CD4-positive, alpha-beta memory T cell (primary cell): Measurements from ENCODE around the gene GOLGA6A. TPM values are rescaled to one million over a fixed set of nuclear protein-coding genes. Genes with fewer than 3 reads are reported as not detected.
"Not testable (repeated sequence)": the region's sequence is repeated elsewhere in the genome, so short reads cannot be mapped to it uniquely, and the experiment has no call there.

Experiments used
- CTCF ChIA-PET: fragments of 350-600 bp; sonication (Branson Sonifier 250); formaldehyde crosslinking; loops from one replicate; lab custom pipeline; 2021; ENCODE audit warnings: inconsistent platforms; ENCODE audit not compliant: partially characterized antibody; lab: Charles Lee
- POLR2A ChIA-PET: fragments of 350-600 bp; sonication (Branson Sonifier 250); formaldehyde crosslinking; loops from one replicate; lab custom pipeline; 2021; ENCODE audit not compliant: partially characterized antibody; lab: Charles Lee
- DNase-seq, 5 donors: peaks; one replicate each; pipeline versions ENCODE4 v3.0.0 to v3.0.0-alpha.2; 2020 to 2022; ENCODE audit warnings: mixed read lengths in 1 of 5
- H3K27ac ChIP-seq: one replicate; pipeline ENCODE4 v1.7.0; 2013; ENCODE audit warnings: low read depth, low read length
- H3K27me3 ChIP-seq: 2 replicates; pipeline ENCODE4 v1.7.0; 2013; ENCODE audit warnings: mild to moderate bottlenecking, low read length, moderate library complexity; ENCODE audit not compliant: insufficient read depth
- H3K36me3 ChIP-seq: 2 replicates; pipeline ENCODE4 v1.7.0; 2013; ENCODE audit warnings: mild to moderate bottlenecking, low read length, moderate library complexity; ENCODE audit not compliant: insufficient read depth
- H3K4me1 ChIP-seq: 2 replicates; pipeline ENCODE4 v1.7.0; 2013; ENCODE audit warnings: mild to moderate bottlenecking, low read length, moderate library complexity; ENCODE audit not compliant: insufficient read depth
- H3K4me3 ChIP-seq, 2 donors: one replicate each; pipeline ENCODE4 v1.7.0; 2013; ENCODE audit warnings: low read length in 2 of 2, mild to moderate bottlenecking in 1 of 2
- H3K9me3 ChIP-seq, 2 donors: one replicate each; pipeline ENCODE4 v1.7.0; 2013; ENCODE audit warnings: low read length in 2 of 2, control low read depth in 1 of 2; ENCODE audit not compliant: control insufficient read depth in 1 of 2
- H3K27ac Mint-ChIP-seq, 7 donors: one replicate each; pipeline ENCODE4 v1.8.0; 2020 to 2021; ENCODE audit warnings: mixed read lengths in 7 of 7, mild to moderate bottlenecking in 6 of 7, inconsistent platforms in 3 of 7, moderate library complexity in 3 of 7
- H3K27me3 Mint-ChIP-seq, 2 donors: one replicate each; pipeline ENCODE4 v1.8.0; 2020 to 2021; ENCODE audit warnings: mixed read lengths in 2 of 2
- H3K36me3 Mint-ChIP-seq, 2 donors: one replicate each; pipeline ENCODE4 v1.8.0; 2020 to 2021; ENCODE audit warnings: mixed read lengths in 2 of 2, inconsistent platforms in 1 of 2, mild to moderate bottlenecking in 1 of 2
- H3K4me1 Mint-ChIP-seq, 4 donors: one replicate each; pipeline ENCODE4 v1.8.0; 2020 to 2021; ENCODE audit warnings: mixed read lengths in 4 of 4, mild to moderate bottlenecking in 1 of 4
- H3K4me3 Mint-ChIP-seq, 8 donors: one replicate each; pipeline ENCODE4 v1.8.0; 2020 to 2021; ENCODE audit warnings: mixed read lengths in 8 of 8, mild to moderate bottlenecking in 7 of 8, moderate library complexity in 6 of 8, inconsistent platforms in 3 of 8
- H3K9me3 Mint-ChIP-seq, 8 donors: one replicate each; pipeline ENCODE4 v1.8.0; 2020 to 2021; ENCODE audit warnings: mixed read lengths in 8 of 8, mild to moderate bottlenecking in 5 of 8, inconsistent platforms in 3 of 8, moderate library complexity in 1 of 8
- intact Hi-C: fragments of 100-400 bp; cut with micrococcal nuclease; formaldehyde crosslinking; loops from one replicate; pipeline ENCODE4 v1.15.1; 2023
- polyA plus RNA-seq, 2 donors: library from polyadenylated mRNA; unstranded; fragments of 300-500 nt; fragmentation: Illumina TruSeq; gene quantifications; one replicate each; pipeline ENCODE4 v1.2.3, GENCODE V29; 2021
- total RNA-seq, 2 experiments: library from RNA; stranded (reverse); gene quantifications; one replicate each; pipeline ENCODE4 v1.2.3, GENCODE V29; 2021

Gene GOLGA6A
- total and polyA plus RNA-seq, 4 experiments from 2014 or later: 0.17 to 0.20 TPM; not detected in 2

DNA sequence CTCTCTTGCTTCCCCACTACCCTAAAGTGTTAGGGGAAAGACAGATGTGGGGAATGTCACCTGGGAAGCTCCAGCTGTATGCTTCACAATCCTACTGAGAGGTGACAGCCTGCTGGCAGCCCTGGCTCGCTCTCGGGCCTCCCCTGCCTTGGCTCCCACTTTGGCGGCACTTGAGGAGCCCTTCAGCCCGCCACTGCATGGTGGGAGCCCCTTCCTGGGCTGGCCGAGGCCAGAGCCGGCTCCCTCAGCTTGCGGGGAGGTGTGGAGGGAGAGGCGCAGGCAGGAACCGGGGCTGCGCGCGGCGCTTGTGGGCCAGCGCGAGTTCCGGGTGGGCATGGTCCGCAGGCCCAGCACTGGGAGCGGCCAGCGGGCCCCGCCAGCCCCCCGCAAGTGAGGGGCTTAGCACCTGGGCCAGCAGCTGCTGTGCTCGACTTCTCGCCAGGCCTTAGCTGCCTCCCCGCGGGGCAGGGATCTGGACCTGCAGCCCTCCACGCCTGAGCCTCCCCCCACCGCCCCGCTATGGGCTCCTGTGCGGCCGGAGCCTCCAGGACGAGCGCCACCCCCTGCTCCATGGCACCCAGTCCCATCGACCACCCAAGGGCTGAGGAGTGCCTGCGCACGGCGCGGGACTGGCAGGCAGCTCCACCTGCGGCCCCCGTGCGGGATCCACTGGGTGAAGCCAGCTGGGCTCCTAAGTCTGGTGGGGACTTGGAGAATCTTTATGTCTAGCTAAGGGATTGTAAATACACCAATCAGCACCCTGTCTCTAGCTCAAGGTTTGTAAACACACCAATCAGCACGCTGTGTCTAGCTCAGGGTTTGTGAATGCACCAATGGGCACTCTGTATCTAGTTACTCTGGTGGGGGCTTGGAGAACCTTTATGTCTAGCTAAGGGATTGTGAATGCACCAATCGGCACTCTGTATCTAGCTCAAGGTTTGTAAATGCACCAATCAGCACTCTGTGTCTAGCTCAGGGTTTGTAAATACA lies 29.8 kb downstream of the GOLGA6A start:
- DNase-seq, H3K27me3 ChIP-seq, H3K4me3 ChIP-seq, H3K9me3 Mint-ChIP-seq, intact Hi-C loops, H3K4me3 Mint-ChIP-seq, H3K36me3 Mint-ChIP-seq, POLR2A ChIA-PET, H3K27ac ChIP-seq, H3K9me3 ChIP-seq, H3K36me3 ChIP-seq, H3K27ac Mint-ChIP-seq, H3K27me3 Mint-ChIP-seq: not testable (repeated sequence)
- peaks cover 7 to 24% (median 15%) of the 10 kb centered on the region in 4 donors for H3K4me1 Mint-ChIP-seq
- CTCF ChIA-PET: interaction anchor here (0.7 to 4.1 kb wide), 7 partner anchors 9 to 270 kb away, joined by 3 to 14 read pairs (median 5); no protein-coding TSS in a partner anchor
- peaks cover 18% of the 10 kb centered on the region for H3K4me1 ChIP-seq

DNA sequence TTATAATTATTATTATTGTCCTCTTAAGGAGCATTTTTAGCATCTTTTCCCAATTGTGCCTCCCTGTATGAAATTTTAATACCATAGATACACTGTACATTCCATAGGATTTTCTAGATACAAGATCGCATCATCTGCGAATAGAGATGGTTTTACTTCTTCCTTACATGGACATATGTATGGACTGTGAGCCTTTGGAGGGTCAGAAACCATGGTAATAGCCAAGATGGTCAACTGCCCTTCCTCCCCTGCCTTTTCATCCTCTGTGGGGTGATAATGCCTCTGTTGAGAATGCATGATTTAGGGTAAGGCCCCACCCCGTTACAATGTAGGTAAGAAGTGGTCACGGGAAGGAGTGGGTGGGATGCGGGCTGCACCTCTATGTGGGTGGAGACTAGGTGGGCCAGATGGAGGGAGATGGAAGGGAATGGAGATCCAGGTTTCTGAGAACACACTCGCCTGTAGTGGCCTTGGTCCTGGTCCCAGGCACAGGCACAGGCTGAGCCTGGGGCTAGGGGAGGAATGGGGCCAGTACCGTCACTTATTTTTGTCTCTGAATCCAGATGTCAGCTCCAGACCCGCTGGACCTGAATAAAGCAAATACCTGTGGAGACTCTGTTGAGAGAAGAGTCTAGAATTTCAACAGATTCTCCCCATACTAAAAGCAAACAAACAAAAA lies 31.7 kb downstream of the GOLGA6A start:
- Histone ChIP-seq H3K4me3 (no peak overlapping the region), H3K4me1 (peaks cover 18% of the 10 kb centered on the region), H3K9me3 (no peaks in the 10 kb centered on the region), H3K36me3 (no peaks in the 10 kb centered on the region), H3K27ac (no peak overlapping the region), H3K27me3 (no peaks in the 10 kb centered on the region)
- H3K4me1 Mint-ChIP-seq: peaks cover 7 to 29% (median 16%) of the 10 kb centered on the region in 4 donors
- H3K9me3 Mint-ChIP-seq: no peaks in the 10 kb centered on the region
- ChIA-PET CTCF (interaction anchor here (1.1 to 4.1 kb wide), 3 partner anchors 13 to 54 kb away, joined by 3 to 14 read pairs (median 5); no protein-coding TSS in a partner anchor), POLR2A (no interaction called here)
- intact Hi-C loops: no loop called here
- no peak for DNase-seq
- no peaks in the 10 kb centered on the region for H3K27me3 Mint-ChIP-seq
- H3K36me3 Mint-ChIP-seq: no peaks in the 10 kb centered on the region
- H3K4me3 Mint-ChIP-seq: no peak overlapping the region
- H3K27ac Mint-ChIP-seq: peak overlapping the region in 4 of 7 donors; percentile 6 to 62 (median 34)

DNA sequence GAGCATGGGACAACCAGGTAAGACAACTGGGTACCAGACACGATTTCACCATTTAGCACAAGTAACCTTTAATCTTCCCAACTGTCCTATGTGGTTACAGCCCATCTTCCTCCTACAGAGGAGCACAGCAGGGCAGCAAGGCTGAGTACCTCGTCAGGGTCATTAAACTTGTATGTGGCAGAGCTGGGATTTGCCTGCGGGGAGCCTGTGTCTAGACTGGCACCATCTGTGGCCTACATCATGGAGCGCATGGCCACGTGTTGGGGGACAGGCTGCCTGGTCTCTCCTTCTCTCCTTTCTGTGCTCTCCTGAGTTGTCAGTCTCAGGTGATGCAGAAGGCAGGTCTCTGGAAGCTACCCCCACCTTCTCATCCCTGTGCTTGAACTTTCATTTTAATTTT lies 32.2 kb downstream of the GOLGA6A start:
- DNase-seq: no peak
- Histone ChIP-seq H3K27me3 (no peaks in the 10 kb centered on the region), H3K4me3 (no peak overlapping the region), H3K27ac (no peak overlapping the region), H3K36me3 (no peaks in the 10 kb centered on the region), H3K4me1 (peaks cover 18% of the 10 kb centered on the region), H3K9me3 (no peaks in the 10 kb centered on the region)
- CTCF ChIA-PET: interaction anchor here (1.1 to 3.7 kb wide), 6 partner anchors 9 to 99 kb away, joined by 3 to 39 read pairs (median 12); no protein-coding TSS in a partner anchor
- peaks cover 7 to 29% (median 16%) of the 10 kb centered on the region in 4 donors for H3K4me1 Mint-ChIP-seq
- no peaks in the 10 kb centered on the region for H3K27me3 Mint-ChIP-seq
- peak overlapping the region in 4 of 7 donors; percentile 15 to 66 (median 52) for H3K27ac Mint-ChIP-seq
- H3K36me3 Mint-ChIP-seq: peaks cover 0 to 4% of the 10 kb centered on the region in 2 donors
- H3K9me3 Mint-ChIP-seq: no peaks in the 10 kb centered on the region
- POLR2A ChIA-PET: no interaction called here
- no peak overlapping the region for H3K4me3 Mint-ChIP-seq
- intact Hi-C loops: no loop called here

DNA sequence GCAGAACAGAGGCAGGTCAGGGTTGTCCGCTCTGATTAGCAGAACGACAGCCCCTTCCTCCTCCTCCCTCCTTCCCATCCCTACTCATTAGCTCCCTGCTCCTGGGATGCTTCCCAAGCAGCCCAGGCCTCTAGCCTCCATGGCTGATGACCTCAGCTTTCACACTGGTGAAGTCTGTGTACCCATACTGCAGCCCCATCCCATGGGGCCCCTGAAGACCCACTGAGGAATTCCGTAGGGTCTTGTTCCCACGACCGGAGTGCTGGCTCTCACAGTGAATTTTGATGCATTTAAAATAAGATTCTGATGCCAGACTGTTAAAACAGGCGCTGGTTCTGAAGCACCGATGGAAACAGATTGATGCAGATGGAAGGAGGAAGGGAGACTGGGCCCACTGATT lies 36.1 kb downstream of the GOLGA6A start:
- Mint-ChIP-seq H3K4me1 (peaks cover 5 to 19% (median 10%) of the 10 kb centered on the region in 4 donors), H3K27ac (no peak overlapping the region), H3K27me3 (no peaks in the 10 kb centered on the region), H3K4me3 (no peak overlapping the region), H3K36me3 (peaks cover 8 to 22% of the 10 kb centered on the region in 2 donors), H3K9me3 (peaks cover 0 to 2% (median 0%) of the 10 kb centered on the region in 8 donors)
- Histone ChIP-seq H3K4me3 (no peak overlapping the region), H3K4me1 (peaks cover 12% of the 10 kb centered on the region), H3K9me3 (no peaks in the 10 kb centered on the region), H3K36me3 (peaks cover 10% of the 10 kb centered on the region), H3K27me3 (no peaks in the 10 kb centered on the region), H3K27ac (no peak overlapping the region)
- intact Hi-C loops: loop anchor here (5.0 kb wide), 2 partner anchors 49 to 74 kb away; no protein-coding TSS in a partner anchor
- no peak for DNase-seq
- ChIA-PET CTCF (interaction anchor here (1.1 kb wide), 1 partner anchor 73 kb away, joined by 8 read pairs; no protein-coding TSS in a partner anchor), POLR2A (interaction anchor here (1.3 kb wide), 1 partner anchor 73 kb away, joined by 3 read pairs; no protein-coding TSS in a partner anchor)

DNA sequence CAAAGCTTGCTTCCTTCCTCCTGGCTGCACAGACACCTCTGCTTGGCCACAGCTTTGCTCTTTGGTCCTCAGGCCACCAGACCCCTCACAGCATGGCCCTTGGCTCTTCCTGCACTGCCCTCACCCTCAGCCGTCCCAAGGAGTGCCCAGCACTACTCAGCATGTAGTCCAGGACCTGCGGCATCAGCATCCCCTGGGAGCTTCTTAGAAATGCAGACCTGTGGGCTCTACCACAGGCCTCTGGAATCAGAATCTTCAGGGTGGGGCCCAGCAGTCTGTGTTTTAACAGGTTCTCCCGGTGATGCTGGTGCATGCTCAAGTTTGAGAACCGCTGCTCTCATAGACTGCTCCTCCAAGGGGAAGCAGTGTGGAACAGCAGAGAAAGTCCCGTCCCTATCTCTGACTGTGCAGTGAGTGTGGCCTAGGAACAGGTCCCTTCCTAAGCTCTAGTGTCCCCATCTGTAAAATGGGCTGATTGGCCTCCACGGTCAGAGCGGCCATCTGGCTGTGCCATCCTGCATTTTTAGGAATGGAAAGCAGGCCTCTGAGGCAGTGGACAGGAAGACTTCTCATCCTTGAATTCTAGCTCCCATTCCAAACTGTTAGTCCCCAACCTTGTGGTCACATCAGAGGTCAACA lies 36.6 kb downstream of the GOLGA6A start:
- Mint-ChIP-seq H3K27me3 (no peaks in the 10 kb centered on the region), H3K27ac (peak overlapping the region in 2 of 7 donors; percentile 16 to 56), H3K4me3 (no peak overlapping the region), H3K9me3 (peaks cover 0 to 2% (median 0%) of the 10 kb centered on the region in 8 donors), H3K4me1 (peaks cover 5 to 19% (median 10%) of the 10 kb centered on the region in 4 donors), H3K36me3 (peaks cover 12 to 26% of the 10 kb centered on the region in 2 donors)
- H3K27me3 ChIP-seq: no peaks in the 10 kb centered on the region
- no peak overlapping the region for H3K27ac ChIP-seq
- no peak overlapping the region for H3K4me3 ChIP-seq
- ChIA-PET CTCF (interaction anchor here (1.1 to 2.8 kb wide), 3 partner anchors 31 to 74 kb away, joined by 3 to 13 read pairs (median 8); no protein-coding TSS in a partner anchor), POLR2A (interaction anchor here (1.3 kb wide), 1 partner anchor 73 kb away, joined by 3 read pairs; no protein-coding TSS in a partner anchor)
- H3K4me1 ChIP-seq: peaks cover 12% of the 10 kb centered on the region
- H3K36me3 ChIP-seq: peaks cover 10% of the 10 kb centered on the region
- no peak for DNase-seq
- intact Hi-C loops: loop anchor here (5.0 kb wide), 2 partner anchors 48 to 73 kb away; no protein-coding TSS in a partner anchor
- no peaks in the 10 kb centered on the region for H3K9me3 ChIP-seq

DNA sequence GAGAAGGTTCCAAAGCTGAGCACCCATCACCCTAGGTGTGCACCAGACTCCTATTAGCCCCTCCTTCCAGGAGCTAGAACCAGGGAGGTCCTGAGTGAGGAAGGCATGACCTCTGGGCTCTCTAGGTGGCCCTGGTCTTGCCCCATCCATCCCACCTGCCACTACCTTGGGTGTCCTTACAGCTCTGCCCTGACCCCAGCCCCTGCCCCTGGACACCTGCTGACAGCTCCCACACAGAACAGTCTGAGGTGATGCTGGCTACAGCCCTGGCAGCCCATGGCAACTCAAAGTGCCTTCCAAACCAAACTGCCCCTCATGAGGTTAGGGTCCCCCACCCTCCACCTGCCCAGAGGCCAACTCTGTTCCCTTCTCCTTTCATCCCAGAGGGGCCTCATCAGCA lies 37.2 kb downstream of the GOLGA6A start:
- Histone ChIP-seq H3K4me3 (no peak overlapping the region), H3K9me3 (no peaks in the 10 kb centered on the region), H3K27ac (no peak overlapping the region), H3K36me3 (peaks cover 10% of the 10 kb centered on the region), H3K27me3 (no peaks in the 10 kb centered on the region), H3K4me1 (peaks cover 12% of the 10 kb centered on the region)
- no peak overlapping the region for H3K4me3 Mint-ChIP-seq
- intact Hi-C loops: loop anchor here (5.0 kb wide), 2 partner anchors 48 to 73 kb away; no protein-coding TSS in a partner anchor
- peaks cover 0 to 2% (median 0%) of the 10 kb centered on the region in 8 donors for H3K9me3 Mint-ChIP-seq
- no peak for DNase-seq
- H3K36me3 Mint-ChIP-seq: peaks cover 12 to 26% of the 10 kb centered on the region in 2 donors
- peaks cover 5 to 19% (median 10%) of the 10 kb centered on the region in 4 donors for H3K4me1 Mint-ChIP-seq
- no peaks in the 10 kb centered on the region for H3K27me3 Mint-ChIP-seq
- CTCF ChIA-PET: interaction anchor here (1.2 to 2.8 kb wide), 3 partner anchors 8 to 73 kb away, joined by 3 to 13 read pairs (median 12); no protein-coding TSS in a partner anchor
- POLR2A ChIA-PET: interaction anchor here (1.3 kb wide), 1 partner anchor 72 kb away, joined by 3 read pairs; no protein-coding TSS in a partner anchor
- H3K27ac Mint-ChIP-seq: peak overlapping the region in 2 of 7 donors; percentile 16 to 56
